ENCODE results near the gene JAG1.
A peak's percentile ranks its signal among the peaks of the same experiment; 100 is the strongest.

GRCh38 chr20:10696650-10697049, 22.9 kb upstream of the JAG1 start:
- TF ChIP-seq CTCF (IDR thresholded peaks at IDR 0.05; ENCODE audit: low read depth, low read length): peak; percentile 86
- TF ChIP-seq MYC (IDR thresholded peaks at IDR 0.05; ENCODE audit: low read depth, low read length): no peak
- TF ChIP-seq POLR2A (IDR thresholded peaks at IDR 0.05; ENCODE audit: extremely low read depth, insufficient read length): no peak
- no peak for TF ChIP-seq MAX (IDR thresholded peaks at IDR 0.05; ENCODE audit: low read depth, low read length)

Data from NB4 (cell line).